HepG2 (cell line): Measurements from ENCODE around the gene LDLRAD4. TPM values are rescaled to one million over a fixed set of nuclear protein-coding genes. Genes with fewer than 3 reads are reported as not detected.

Experiments used
- ATAC-seq: fragments of 200-7000 bp; cut with Tn5 transposase; 3 replicates; pipeline ENCODE4 v1.9.1; 2020; ENCODE audit warnings: mild to moderate bottlenecking, moderate library complexity
- BruUV-seq: library from RNA; stranded (reverse); fragments of 400-500 nt; replicated peaks from 2 replicates; lab custom pipeline; 2021; lab: Mats Ljungman, UMichigan
- CTCF ChIA-PET: fragments of 300-600 bp; formaldehyde crosslinking; extraction: SDS; loops from one replicate; lab custom pipeline; 2021; ENCODE audit warnings: low total read pairs, inconsistent platforms, low intra/inter-chr PET ratio; lab: Yijun Ruan, JAX
- POLR2A ChIA-PET: fragments of 350-600 bp; sonication (Branson Sonifier 250); formaldehyde crosslinking; loops from one replicate; lab custom pipeline; 2020; ENCODE audit warnings: antibody characterized with exemption, inconsistent platforms; lab: Yijun Ruan, JAX
- DNase-seq: peaks from one replicate; pipeline ENCODE4 v3.0.0-alpha.2; 2015; ENCODE audit warnings: low spot score
- FAIRE-seq: peaks from 3 replicates; lab custom pipeline; 2011; peaks lifted over from hg19 to GRCh38; lab: Jason Lieb, UNC
- H2AFZ ChIP-seq: one replicate; pipeline ENCODE4 v1.6.1; 2011; ENCODE audit warnings: low read length, inconsistent platforms
- H3K27ac ChIP-seq: fragments of 300-600 bp; 3 replicates; pipeline ENCODE4 v1.8.0; 2011; ENCODE audit warnings: mixed run types, mild to moderate bottlenecking, mixed read lengths, low read length, inconsistent platforms; ENCODE audit not compliant: insufficient read depth; ENCODE audit errors: extremely low read length
- H3K27me3 ChIP-seq, 2 experiments: fragments of 200-600 bp in 1 of 2; 2 replicates in 1 of 2; 3 replicates in 1 of 2; pipeline versions ENCODE4 v1.6.0 to v1.8.0; 2011; ENCODE audit warnings: low read length in 2 of 2, mild to moderate bottlenecking in 2 of 2, moderate library complexity in 2 of 2, inconsistent platforms in 1 of 2; ENCODE audit not compliant: insufficient read depth in 2 of 2, control insufficient read depth in 1 of 2
- H3K36me3 ChIP-seq, 2 experiments: fragments of 200-600 bp in 1 of 2; replicated peaks in 1 of 2; 2 replicates in 1 of 2; 3 replicates in 1 of 2; pipeline versions ENCODE4 v1.5.1 to v1.8.0; 2011; ENCODE audit warnings: low read length in 2 of 2, inconsistent platforms in 1 of 2; ENCODE audit not compliant: insufficient read depth in 2 of 2, control insufficient read depth in 1 of 2
- H3K4me1 ChIP-seq: 2 replicates; pipeline ENCODE4 v1.5.1; 2012; ENCODE audit warnings: low read length, inconsistent platforms; ENCODE audit not compliant: insufficient read depth
- H3K4me2 ChIP-seq: 2 replicates; pipeline ENCODE4 v1.6.0; 2011; ENCODE audit warnings: low read depth, low read length, inconsistent platforms
- H3K4me3 ChIP-seq, 3 experiments: fragments of 200-600 bp in 1 of 3; sonication (generic), shearing (Covaris generic) in 1 of 3; replicated peaks in 1 of 3; 2 replicates each; pipeline ENCODE4 v1.5.1; 2011 to 2016; ENCODE audit warnings: low read length in 3 of 3, inconsistent platforms in 2 of 3, low read depth in 2 of 3, mild to moderate bottlenecking in 2 of 3, control low read depth in 1 of 3, mixed read lengths in 1 of 3; ENCODE audit not compliant: insufficient read depth in 1 of 3
- H3K79me2 ChIP-seq: one replicate; pipeline ENCODE4 v1.6.1; 2011; ENCODE audit warnings: low read length, inconsistent platforms; ENCODE audit not compliant: insufficient read depth
- H3K9ac ChIP-seq: 2 replicates; pipeline ENCODE4 v1.6.0; 2011; ENCODE audit warnings: mild to moderate bottlenecking, low read depth, low read length, inconsistent platforms; ENCODE audit not compliant: insufficient read depth
- H3K9me3 ChIP-seq: 2 replicates; pipeline ENCODE4 v1.5.1; 2012; ENCODE audit warnings: mild to moderate bottlenecking, low read length
- H4K20me1 ChIP-seq: 2 replicates; pipeline ENCODE4 v1.6.0; 2011; ENCODE audit warnings: inconsistent platforms, mild to moderate bottlenecking, low read length, moderate library complexity; ENCODE audit not compliant: insufficient read depth
- CSRNP2 ChIP-seq: sonication (generic); formaldehyde crosslinking; conservative IDR thresholded peaks from 2 replicates; pipeline ENCODE4 v1.8.0; 2022; ENCODE audit warnings: low read depth, missing genetic modification reagents
- POLR2AphosphoS5 ChIP-seq: IDR thresholded peaks from 2 replicates; pipeline ENCODE4 v1.6.1; 2012; ENCODE audit warnings: low read depth, low read length
- SAP130 ChIP-seq: IDR thresholded peaks from 2 replicates; pipeline ENCODE4 v1.6.1; 2016; ENCODE audit warnings: low read depth
- SMAD9 ChIP-seq: sonication (generic); formaldehyde crosslinking; IDR thresholded peaks from 2 replicates; pipeline ENCODE4 v1.5.1; 2020; ENCODE audit warnings: mild to moderate bottlenecking, missing genetic modification reagents
- TAF15 ChIP-seq: fragments of 200-400 bp; formaldehyde crosslinking; IDR thresholded peaks from one replicate; pipeline ENCODE4 v1.6.1; 2018; ENCODE audit warnings: mild to moderate bottlenecking, low read depth, low read length; ENCODE audit not compliant: poor library complexity, severe bottlenecking
- TCF7 ChIP-seq: sonication (generic); IDR thresholded peaks from 2 replicates; pipeline ENCODE4 v1.6.1; 2016; ENCODE audit warnings: antibody characterized with exemption, low read depth
- TRAFD1 ChIP-seq: sonication (generic); formaldehyde crosslinking; IDR thresholded peaks from 2 replicates; pipeline ENCODE4 v1.5.1; 2020; ENCODE audit warnings: missing genetic modification reagents, mild to moderate bottlenecking, borderline replicate concordance
- ZC3H13 ChIP-seq: sonication (generic); formaldehyde crosslinking; IDR thresholded peaks from 2 replicates; pipeline ENCODE4 v1.8.1; 2023; ENCODE audit warnings: mild to moderate bottlenecking, missing genetic modification reagents, moderate library complexity
- ZNF142 ChIP-seq: sonication (generic); formaldehyde crosslinking; IDR thresholded peaks from 2 replicates; pipeline ENCODE4 v1.4.0; 2020; ENCODE audit warnings: missing genetic modification reagents
- ZNF333 ChIP-seq: sonication (generic); formaldehyde crosslinking; IDR thresholded peaks from 2 replicates; pipeline ENCODE4 v1.4.0; 2020; ENCODE audit warnings: mild to moderate bottlenecking, missing genetic modification reagents, borderline replicate concordance
- ZNF614 ChIP-seq: IDR thresholded peaks from 2 replicates; pipeline ENCODE4 v1.6.1; 2018; ENCODE audit warnings: missing biosample characterization, missing genetic modification reagents, inconsistent platforms, borderline replicate concordance
- ZNF720 ChIP-seq: sonication (generic); formaldehyde crosslinking; IDR thresholded peaks from 2 replicates; pipeline ENCODE4 v1.4.0; 2020; ENCODE audit warnings: missing genetic modification reagents
- ZNF782 ChIP-seq: sonication (generic); formaldehyde crosslinking; IDR thresholded peaks from 2 replicates; pipeline ENCODE4 v1.4.0; 2020; ENCODE audit warnings: missing genetic modification reagents, mild to moderate bottlenecking, borderline replicate concordance
- ZNF816 ChIP-seq: sonication (generic); formaldehyde crosslinking; IDR thresholded peaks from 2 replicates; pipeline ENCODE4 v1.8.0; 2022; ENCODE audit warnings: missing genetic modification reagents, mild to moderate bottlenecking, borderline replicate concordance
- ZUFSP ChIP-seq: sonication (generic); formaldehyde crosslinking; IDR thresholded peaks from 2 replicates; pipeline ENCODE4 v1.9.0; 2021; ENCODE audit warnings: missing genetic modification reagents, mild to moderate bottlenecking, borderline replicate concordance
- WGBS: methylation state at CpG from one replicate; pipeline ENCODE4 v1.1.6; 2017; ENCODE audit warnings: low lambda C conversion rate; 5-methylcytosine and 5-hydroxymethylcytosine counted together
- in situ Hi-C: cut with HindIII; loops from 2 replicates; pipeline ENCODE4 v1.10.0; 2017; ENCODE audit warnings: low pct_unique_long_range_greater_than_20kb; ENCODE audit not compliant: extremely low pct_ligation_motif_present
- intact Hi-C: fragments of 100-400 bp; cut with micrococcal nuclease; formaldehyde crosslinking; loops from one replicate; pipeline ENCODE4 v1.10.0; 2022; ENCODE audit not compliant: unreplicated experiment
- polyA plus RNA-seq, 8 experiments: library from polyadenylated mRNA; depleted of rRNA in 3 of 8; stranded (reverse) in 7 of 8; unstranded in 1 of 8; fragments of >200 nt; fragmentation: Illumina TruSeq in 4 of 8; extraction: Trizol in 4 of 8; gene quantifications; 2 replicates each; pipeline versions ENCODE4 v1.2.1 to v1.2.3, GENCODE V29; 2011 to 2016; ENCODE audit warnings: low read depth in 4 of 8, missing spikeins in 1 of 8, mixed read lengths in 1 of 8; ENCODE audit not compliant: insufficient read depth in 1 of 8
- total RNA-seq, 5 experiments: library from RNA; depleted of rRNA; stranded (reverse); fragments of >200 nt; fragmentation: Illumina TruSeq; extraction: Trizol; gene quantifications; 2 replicates each; pipeline ENCODE4 v1.2.3, GENCODE V29; 2016; ENCODE audit warnings: low read depth in 1 of 5

Gene LDLRAD4
- total and polyA plus RNA-seq, 2 of the 13 experiments (the other 11 are each of a cell fraction or from before 2014, with no cell fraction given), result 13.6 to 20.9 TPM

- 75% methylated on average over 3 of the region's 3 CpGs for WGBS
Measured at GRCh38 chr18:13592246-13592645, 373.7 kb downstream of the LDLRAD4 start.

More at GRCh38 chr18:13592246-13592645, 373.7 kb downstream of the LDLRAD4 start:
- no peaks in the 10 kb centered on the region for H3K36me3 ChIP-seq
- CTCF ChIA-PET, result no interaction called here
- TF ChIP-seq ZNF142 (CRISPR knock-in tag) (no peak), TAF15 (no peak), TRAFD1 (CRISPR knock-in tag) (no peak), POLR2AphosphoS5 (no peak), ZNF333 (CRISPR knock-in tag) (no peak), ZC3H13 (no peak), ZUFSP (CRISPR knock-in tag) (no peak), CSRNP2 (CRISPR knock-in tag) (no peak), ZNF782 (CRISPR knock-in tag) (no peak), ZNF816 (CRISPR knock-in tag) (no peak), TCF7 (no peak), ZNF614 (CRISPR knock-in tag) (no peak), ZNF720 (CRISPR knock-in tag) (no peak), SMAD9 (CRISPR knock-in tag) (no peak), SAP130 (CRISPR knock-in tag) (no peak)
- TF ChIP-seq, all 625 proteins: peak for 0
- intact Hi-C loops (no loop called here), in situ Hi-C loops (no loop called here)
- Histone ChIP-seq H3K9ac (no peak overlapping the region), H3K27me3 (no peaks in the 10 kb centered on the region), H2AFZ (no peak overlapping the region), H3K4me3 (no peak overlapping the region), H3K27ac (no peak overlapping the region), H3K4me2 (no peak overlapping the region), H4K20me1 (no peaks in the 10 kb centered on the region), H3K9me3 (peaks cover 19% of the 10 kb centered on the region), H3K79me2 (no peaks in the 10 kb centered on the region), H3K4me1 (no peaks in the 10 kb centered on the region)
- no TSS peak for BruUV-seq
- FAIRE-seq (no peak), DNase-seq (no peak), ATAC-seq (no peak)
- POLR2A ChIA-PET, result no interaction called here
